NCI-H2081 (cell line): ENCODE measurements around the gene WDR86.

ENCODE experiments used
- DNase-seq, 2 experiments: peaks; one replicate each; lab custom pipeline; 2025; lab: John Stamatoyannopoulos, UW

WDR86 gene

GRCh38 chr7:151347200-151347599, 62.6 kb downstream of the WDR86 start:
- no peak for DNase-seq

DNA sequence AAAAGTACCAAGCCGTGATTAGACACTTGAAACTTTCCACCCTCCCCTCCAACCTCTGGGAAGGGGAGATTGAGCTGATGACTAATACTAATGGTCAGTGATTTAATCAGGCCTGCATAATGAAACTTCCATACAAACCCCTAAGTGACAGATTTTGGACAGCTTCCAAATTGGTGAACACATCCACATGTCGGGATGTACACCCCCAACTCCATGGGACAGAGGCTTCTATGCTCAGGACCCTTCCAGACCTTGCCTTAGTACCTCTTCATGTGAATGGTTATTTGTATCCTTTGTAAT, 63.4 kb downstream of the WDR86 start:
- no peak for DNase-seq

DNA sequence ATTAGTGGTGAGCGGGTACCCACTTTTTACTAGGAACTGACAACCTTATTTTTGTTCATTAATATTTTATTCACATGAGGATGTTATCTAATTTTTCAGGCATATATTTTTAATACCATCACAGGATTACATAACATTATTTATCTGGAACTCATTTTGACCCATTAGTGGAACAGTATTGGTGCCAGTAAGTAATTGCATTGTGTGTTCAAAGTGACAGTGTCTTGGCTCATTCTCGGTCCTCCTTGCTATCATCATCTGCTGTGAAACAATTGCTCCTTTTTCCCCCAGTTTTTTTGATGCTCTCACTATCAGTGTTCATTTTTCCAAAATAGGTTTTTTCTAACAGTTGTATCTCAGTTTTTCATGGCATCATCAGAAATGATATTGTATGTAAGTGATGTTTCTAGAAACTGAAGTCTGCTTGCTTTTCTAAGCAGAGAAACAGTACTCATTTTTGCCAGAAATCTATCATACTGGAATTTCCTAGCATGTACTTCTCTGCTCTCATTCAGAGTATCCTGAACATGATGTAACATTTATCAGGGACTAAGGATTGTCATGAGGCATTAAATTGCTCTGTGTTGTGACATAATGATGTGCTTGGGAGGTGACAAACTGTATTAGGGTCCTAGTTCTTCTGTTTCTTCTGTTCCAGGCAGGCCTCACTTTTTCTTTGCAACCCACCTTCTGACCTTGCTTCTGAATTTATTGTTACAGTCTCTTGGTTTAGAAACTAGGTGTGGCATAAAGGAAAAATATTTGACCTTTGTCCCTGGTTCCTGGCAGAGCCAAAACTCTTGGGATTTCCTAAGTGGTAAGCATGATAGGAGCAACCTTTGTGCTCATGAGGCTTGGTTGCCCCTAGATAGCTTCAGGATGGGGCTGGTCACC, 64.0 kb downstream of the WDR86 start:
- no peak for DNase-seq

- no peak for DNase-seq
These were observed 66.3 kb downstream of the WDR86 start for GRCh38 chr7:151343516-151343915.

- no peak for DNase-seq
These were observed 67.0 kb downstream of the WDR86 start for GRCh38 chr7:151342811-151343210.

DNA sequence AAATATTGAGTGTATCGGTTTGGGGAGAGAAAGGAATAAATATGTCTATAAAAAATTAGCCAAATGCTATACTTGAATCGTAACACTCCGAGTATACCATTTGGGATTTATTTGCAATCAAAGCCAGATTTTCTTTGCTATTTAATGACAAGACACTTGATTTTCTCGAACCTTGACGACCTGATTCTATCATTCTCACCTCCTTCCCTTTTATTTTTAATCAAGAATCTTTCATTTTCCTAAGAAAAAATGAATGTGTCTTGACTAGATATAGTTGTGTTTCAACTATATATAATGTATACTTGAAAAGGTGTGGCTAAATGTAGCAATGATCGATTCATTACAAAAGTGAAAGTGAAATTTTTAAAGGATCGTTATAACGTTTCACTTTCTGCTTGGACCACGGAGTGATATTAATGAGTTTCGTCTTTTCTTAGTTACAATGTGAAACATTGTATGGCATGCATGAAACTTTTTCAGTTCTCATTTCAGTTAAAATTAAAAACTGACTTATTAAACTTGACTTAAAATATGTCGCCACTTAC, 67.7 kb downstream of the WDR86 start:
- no peak for DNase-seq

GRCh38 chr7:151341357-151342101, 68.3 kb downstream of the WDR86 start, which contains the start of gene NUB1:
Gene NUB1 (plus strand): TSS chr7:151341812. CDS start chr7:151345350, 3,538 bp downstream.
- peak; percentile 82 to 91 for DNase-seq

DNA sequence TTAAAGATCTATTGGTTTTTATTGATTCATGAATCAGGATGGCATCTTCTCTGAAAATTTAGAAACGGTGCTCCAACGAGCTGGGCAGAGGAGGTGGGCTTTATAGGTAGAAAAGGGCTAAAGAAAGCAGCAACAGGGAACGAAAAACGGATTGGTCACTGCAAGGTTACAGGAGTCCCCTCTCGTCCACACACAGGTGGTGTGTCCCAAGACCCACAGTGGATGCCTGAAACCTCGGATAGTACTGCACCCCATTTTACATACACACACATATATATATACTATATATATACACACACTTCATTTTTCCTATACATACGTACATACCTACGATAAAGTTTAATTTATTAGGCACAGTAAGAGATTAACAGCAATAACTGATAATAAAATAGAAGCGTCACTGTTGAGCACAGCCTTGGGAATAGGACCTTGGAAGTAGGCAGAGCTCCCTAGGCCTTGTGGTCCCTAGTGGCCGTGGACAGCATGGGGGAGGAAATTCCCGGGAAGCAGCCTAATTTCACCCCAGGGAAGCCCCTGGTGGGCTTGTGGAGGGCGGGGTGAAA, 69.0 kb downstream of the WDR86 start:
- no peak for DNase-seq

- no peak for DNase-seq
These were observed 70.0 kb downstream of the WDR86 start for GRCh38 chr7:151339651-151340382.

- no peak for DNase-seq
These were observed 71.0 kb downstream of the WDR86 start for GRCh38 chr7:151338809-151339208.

- no peak for DNase-seq
These were observed 72.5 kb downstream of the WDR86 start for GRCh38 chr7:151337346-151337745.

GRCh38 chr7:151336027-151336708, 73.7 kb downstream of the WDR86 start:
- no peak for DNase-seq

DNA sequence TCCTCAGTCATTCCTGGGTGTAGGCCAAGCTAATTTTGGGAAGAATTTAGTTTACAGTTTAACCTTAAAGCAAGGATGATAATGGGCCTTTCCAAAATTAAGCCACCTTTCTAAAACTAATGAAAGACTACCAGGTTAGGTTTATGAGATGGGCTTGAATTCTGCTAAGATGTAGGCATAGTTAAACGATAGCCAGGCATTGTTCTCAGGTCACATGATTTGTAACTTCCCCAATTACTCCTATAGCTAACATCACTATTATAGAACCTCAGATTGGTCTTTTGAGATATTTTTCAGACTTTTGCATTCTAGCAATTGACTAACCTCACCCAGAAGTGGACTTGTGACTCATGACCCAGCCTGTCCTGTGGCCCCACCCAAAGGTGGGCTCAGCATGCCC, 75.2 kb downstream of the WDR86 start:
- no peak for DNase-seq
